ENCODE results near the gene CAVIN2.
"Not testable (repeated sequence)": the region's sequence is repeated elsewhere in the genome, so short reads cannot be mapped to it uniquely, and the experiment has no call there.

CAVIN2 gene

DNA sequence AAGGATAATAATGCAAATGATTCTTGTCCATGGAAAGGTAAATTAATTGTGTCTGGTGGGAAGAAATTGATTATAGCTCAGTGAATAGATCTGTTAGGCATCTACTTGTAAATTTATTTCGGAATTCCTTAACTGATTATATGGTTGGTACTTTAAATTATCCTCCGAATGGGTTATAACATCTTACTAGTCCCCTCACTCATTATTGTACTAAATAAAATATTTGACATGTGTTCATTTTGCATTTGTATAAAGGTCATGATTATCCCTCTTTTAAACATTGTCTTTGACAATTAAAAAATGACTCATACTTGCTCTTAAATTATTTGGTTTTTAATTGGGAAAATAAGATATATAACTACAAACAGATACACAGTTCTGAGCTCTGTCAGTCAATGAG, 47.4 kb downstream of the CAVIN2 start:
- no peak for DNase-seq (ENCODE audit: low spot score)

GRCh38 chr2:191797942-191798876, 48.7 kb downstream of the CAVIN2 start:
- DNase-seq (ENCODE audit: low spot score): no peak

DNA sequence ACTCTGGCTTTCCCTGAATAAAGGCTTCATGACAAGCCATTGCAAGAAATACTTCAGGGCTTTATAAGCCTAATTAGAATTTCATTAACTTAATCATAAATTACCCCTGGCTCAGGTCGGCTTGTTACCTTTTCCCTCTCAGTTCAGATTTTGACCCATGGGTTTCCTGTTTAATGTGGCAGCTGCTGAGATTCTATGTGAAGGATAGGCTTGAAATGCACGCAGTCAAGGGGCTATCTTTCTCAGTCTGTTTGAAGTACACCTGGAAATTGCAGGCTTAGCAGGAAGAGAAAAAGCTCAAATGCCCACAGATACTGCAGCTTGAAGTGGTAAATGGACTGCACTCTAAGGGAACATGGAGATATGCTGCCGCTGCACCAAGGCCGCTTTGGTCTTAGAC, 49.4 kb downstream of the CAVIN2 start:
- no peak for DNase-seq (ENCODE audit: low spot score)

GRCh38 chr2:191795715-191796114, 51.2 kb downstream of the CAVIN2 start:
- no peak for DNase-seq (ENCODE audit: low spot score)

- no peak for DNase-seq (ENCODE audit: low spot score)
These were observed 54.8 kb downstream of the CAVIN2 start for GRCh38 chr2:191791953-191792560.

- no peak for DNase-seq (ENCODE audit: low spot score)
These were observed 56.2 kb downstream of the CAVIN2 start for GRCh38 chr2:191790737-191791136.

- no peak for DNase-seq (ENCODE audit: low spot score)
These were observed 57.1 kb downstream of the CAVIN2 start for GRCh38 chr2:191789796-191790195.

DNA sequence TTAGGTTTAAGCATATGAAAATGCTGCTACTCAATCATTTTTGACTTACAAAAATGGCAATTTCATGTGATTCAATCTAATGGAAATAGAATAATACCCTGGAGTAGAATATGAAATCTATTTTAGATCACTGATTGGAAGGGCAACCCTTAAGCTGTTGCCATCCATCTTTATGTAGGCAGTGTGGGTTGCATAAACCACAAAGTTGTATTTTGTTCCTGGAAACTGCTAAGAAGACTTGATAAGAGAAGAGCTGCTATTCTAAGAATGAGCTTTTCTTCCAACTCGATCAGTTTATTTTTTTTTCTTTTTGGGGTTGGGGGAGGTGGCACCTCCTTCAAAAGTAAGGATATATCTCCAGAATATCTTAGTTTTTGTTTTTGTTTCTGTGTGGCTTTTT, 60.2 kb downstream of the CAVIN2 start:
- DNase-seq (ENCODE audit: low spot score): no peak

DNA sequence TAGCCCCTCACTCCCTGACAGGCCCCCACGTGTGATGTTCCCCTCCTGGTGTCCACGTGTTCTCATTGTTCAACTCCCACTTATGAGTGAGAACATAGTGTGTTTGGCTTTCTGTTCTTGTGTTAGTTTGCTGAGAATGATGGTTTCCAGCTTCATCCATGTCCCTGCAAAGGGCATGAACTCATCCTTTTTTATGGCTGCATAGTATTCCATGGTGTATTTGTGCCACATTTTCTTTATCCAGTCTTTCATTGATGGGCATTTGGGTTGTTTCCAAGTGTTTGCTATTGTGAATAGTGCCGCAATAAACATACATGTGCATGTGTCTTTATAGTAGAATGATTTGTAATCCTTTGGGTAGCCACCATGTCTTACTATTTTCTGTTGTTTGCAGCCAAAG, 61.2 kb downstream of the CAVIN2 start:
- not testable (repeated sequence) for DNase-seq (ENCODE audit: low spot score)

Measured in globus pallidus (tissue), 1 donor.